OCI-LY1 (cell line): Measurements from ENCODE around the gene FKBP1A.

ENCODE experiments used
- H2AFZ ChIP-seq: fragments of 200-600 bp; sonication (generic), shearing (Covaris generic); 2 replicates; pipeline ENCODE4 v1.6.0; 2014; ENCODE audit warnings: antibody characterized with exemption, mild to moderate bottlenecking, low read length
- H3F3A ChIP-seq: fragments of 200-600 bp; sonication (generic), shearing (Covaris generic); 2 replicates; pipeline ENCODE4 v1.6.0; 2014; ENCODE audit warnings: mild to moderate bottlenecking, antibody characterized with exemption, low read length, moderate library complexity; ENCODE audit not compliant: insufficient read depth
- H3K27ac ChIP-seq: fragments of 200-600 bp; sonication (generic); 2 replicates; pipeline ENCODE4 v1.5.1; 2014; ENCODE audit warnings: low read length, mixed run types, mild to moderate bottlenecking, low read depth; ENCODE audit not compliant: poor library complexity, severe bottlenecking
- H3K27me3 ChIP-seq: fragments of 200-600 bp; sonication (generic); 2 replicates; pipeline ENCODE4 v1.6.0; 2014; ENCODE audit warnings: antibody characterized with exemption, mild to moderate bottlenecking, low read length, moderate library complexity; ENCODE audit not compliant: insufficient read depth
- H3K36me3 ChIP-seq: fragments of 200-600 bp; sonication (generic); 2 replicates; pipeline ENCODE4 v1.6.1; 2014; ENCODE audit warnings: mild to moderate bottlenecking, antibody characterized with exemption, low read length, moderate library complexity, mixed read lengths; ENCODE audit not compliant: insufficient read depth
- H3K4me1 ChIP-seq: fragments of 200-600 bp; sonication (generic); 2 replicates; pipeline ENCODE4 v1.5.1; 2014; ENCODE audit warnings: mild to moderate bottlenecking, low read length, moderate library complexity; ENCODE audit not compliant: insufficient read depth, severe bottlenecking
- H3K4me2 ChIP-seq: fragments of 200-600 bp; sonication (generic), shearing (Covaris generic); 2 replicates; pipeline ENCODE4 v1.6.1; 2014; ENCODE audit warnings: low read length
- H3K4me3 ChIP-seq: fragments of 200-600 bp; sonication (generic); 2 replicates; pipeline ENCODE4 v1.5.1; 2014; ENCODE audit warnings: low read length, low read depth, mild to moderate bottlenecking, mixed read lengths; ENCODE audit not compliant: poor library complexity, severe bottlenecking
- H3K79me2 ChIP-seq: fragments of 200-600 bp; shearing (Covaris generic); 2 replicates; pipeline ENCODE4 v1.6.1; 2016; ENCODE audit warnings: mixed run types, low read length, mixed read lengths; ENCODE audit not compliant: insufficient read depth
- H3K9ac ChIP-seq: fragments of 200-600 bp; sonication (generic), shearing (Covaris generic); 2 replicates; pipeline ENCODE4 v1.6.1; 2014; ENCODE audit warnings: mild to moderate bottlenecking, low read length, mixed read lengths
- H3K9me2 ChIP-seq: fragments of 200-600 bp; sonication (generic), shearing (Covaris generic); 2 replicates; pipeline ENCODE4 v1.6.1; 2014; ENCODE audit warnings: low read depth, mild to moderate bottlenecking, low read length, mixed read lengths
- H3K9me3 ChIP-seq: fragments of 200-600 bp; shearing (Covaris generic); 2 replicates; pipeline ENCODE4 v1.6.1; 2014; ENCODE audit warnings: low read length, mixed read lengths
- H4K20me1 ChIP-seq: fragments of 200-600 bp; sonication (generic), shearing (Covaris generic); 2 replicates; pipeline ENCODE4 v1.6.0; 2016; ENCODE audit warnings: mild to moderate bottlenecking, low read length; ENCODE audit not compliant: insufficient read depth
- EZH2 ChIP-seq: fragments of 200-600 bp; sonication (generic), shearing (Covaris generic); IDR thresholded peaks from 2 replicates; pipeline ENCODE4 v1.8.0; 2017; ENCODE audit warnings: borderline replicate concordance, mixed run types, mild to moderate bottlenecking, antibody characterized with exemption, low read length, moderate library complexity, mixed read lengths
- TF ChIP-seq, protein P1 (sequence below): fragments of 200-600 bp; sonication (generic), shearing (Covaris generic); IDR thresholded peaks from 2 replicates; pipeline ENCODE4 v1.5.1; 2017; ENCODE audit warnings: mild to moderate bottlenecking, antibody characterized with exemption, low read length, moderate library complexity, mixed read lengths

FKBP1A gene

DNA sequence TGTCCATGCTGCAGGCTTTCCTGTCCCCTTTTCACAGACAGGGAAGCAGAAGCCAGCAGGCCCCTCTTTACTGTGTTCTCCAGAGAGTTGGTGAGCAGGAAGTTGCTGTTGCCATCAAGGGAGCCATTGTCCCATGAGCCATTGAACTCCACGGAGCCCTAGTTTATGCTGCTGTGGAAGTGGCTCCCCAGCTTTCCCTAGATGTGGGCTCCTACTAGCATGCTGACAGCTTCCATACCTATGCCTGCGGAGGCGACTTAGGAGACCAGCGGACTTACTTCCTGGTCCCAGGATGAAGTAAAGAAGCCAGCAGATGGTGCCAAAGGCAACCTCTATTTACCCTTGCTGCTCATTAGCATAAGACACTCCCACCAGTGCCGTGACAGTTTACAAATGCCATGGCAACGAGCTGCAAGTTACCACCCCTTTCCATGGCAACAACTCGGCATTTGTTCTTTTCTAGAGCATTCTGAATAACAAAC is 30.8 kb upstream of the FKBP1A start:
- H3K27ac ChIP-seq = no peak overlapping the region
- H2AFZ ChIP-seq = no peak overlapping the region
- peaks cover 8% of the 10 kb centered on the region; the same call in 1 of the 2 replicates for H3K9me3 ChIP-seq
- H3K36me3 ChIP-seq = no peaks in the 10 kb centered on the region
- H3K79me2 ChIP-seq = no peaks in the 10 kb centered on the region
- H3F3A ChIP-seq = no peaks in the 10 kb centered on the region
- no peaks in the 10 kb centered on the region for H3K9me2 ChIP-seq
- no peak overlapping the region for H3K4me3 ChIP-seq
- no peak overlapping the region for H3K9ac ChIP-seq
- H3K27me3 ChIP-seq = no peaks in the 10 kb centered on the region
- no peak overlapping the region for H3K4me2 ChIP-seq
- no peaks in the 10 kb centered on the region for H4K20me1 ChIP-seq
- TF ChIP-seq, protein P1, sequence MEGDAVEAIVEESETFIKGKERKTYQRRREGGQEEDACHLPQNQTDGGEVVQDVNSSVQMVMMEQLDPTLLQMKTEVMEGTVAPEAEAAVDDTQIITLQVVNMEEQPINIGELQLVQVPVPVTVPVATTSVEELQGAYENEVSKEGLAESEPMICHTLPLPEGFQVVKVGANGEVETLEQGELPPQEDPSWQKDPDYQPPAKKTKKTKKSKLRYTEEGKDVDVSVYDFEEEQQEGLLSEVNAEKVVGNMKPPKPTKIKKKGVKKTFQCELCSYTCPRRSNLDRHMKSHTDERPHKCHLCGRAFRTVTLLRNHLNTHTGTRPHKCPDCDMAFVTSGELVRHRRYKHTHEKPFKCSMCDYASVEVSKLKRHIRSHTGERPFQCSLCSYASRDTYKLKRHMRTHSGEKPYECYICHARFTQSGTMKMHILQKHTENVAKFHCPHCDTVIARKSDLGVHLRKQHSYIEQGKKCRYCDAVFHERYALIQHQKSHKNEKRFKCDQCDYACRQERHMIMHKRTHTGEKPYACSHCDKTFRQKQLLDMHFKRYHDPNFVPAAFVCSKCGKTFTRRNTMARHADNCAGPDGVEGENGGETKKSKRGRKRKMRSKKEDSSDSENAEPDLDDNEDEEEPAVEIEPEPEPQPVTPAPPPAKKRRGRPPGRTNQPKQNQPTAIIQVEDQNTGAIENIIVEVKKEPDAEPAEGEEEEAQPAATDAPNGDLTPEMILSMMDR = 0 out of 2 replicates have a peak, but pooled peaks have one; percentile 24
- no peak for TF ChIP-seq EZH2
- no peaks in the 10 kb centered on the region for H3K4me1 ChIP-seq

DNA sequence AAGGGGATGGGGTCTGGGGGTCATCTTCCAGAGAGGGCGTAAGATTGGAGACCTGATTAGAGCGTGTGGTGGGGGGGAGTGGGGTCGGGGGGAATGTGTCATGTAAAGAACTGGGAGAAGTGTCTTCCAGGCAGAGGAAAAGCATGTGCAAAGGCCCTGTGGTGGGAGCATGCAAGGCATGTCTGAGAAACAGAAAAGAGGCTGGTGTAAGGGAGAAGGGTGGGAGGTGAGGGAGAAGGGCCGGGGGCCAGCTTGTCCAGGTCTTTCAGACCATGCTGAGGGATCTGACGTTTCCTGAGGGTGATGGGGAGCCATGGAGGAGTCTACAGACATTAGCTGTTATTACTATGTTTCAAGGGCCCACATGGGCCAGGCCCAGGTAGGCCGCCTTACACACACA is 30.4 kb upstream of the FKBP1A start:
- H3K9me2 ChIP-seq = no peaks in the 10 kb centered on the region
- H3K4me3 ChIP-seq = no peak overlapping the region
- H2AFZ ChIP-seq = no peak overlapping the region
- no peaks in the 10 kb centered on the region for H3K27me3 ChIP-seq
- H3K27ac ChIP-seq = no peak overlapping the region
- H4K20me1 ChIP-seq = no peaks in the 10 kb centered on the region
- H3K9ac ChIP-seq = no peak overlapping the region
- H3K4me1 ChIP-seq = no peaks in the 10 kb centered on the region
- H3K79me2 ChIP-seq = no peaks in the 10 kb centered on the region
- H3F3A ChIP-seq = no peaks in the 10 kb centered on the region
- TF ChIP-seq, protein P1 = no peak
- TF ChIP-seq EZH2 = no peak
- H3K9me3 ChIP-seq = peaks cover 11% of the 10 kb centered on the region; the same call in 1 of the 2 replicates
- no peak overlapping the region for H3K4me2 ChIP-seq
- H3K36me3 ChIP-seq = no peaks in the 10 kb centered on the region

DNA sequence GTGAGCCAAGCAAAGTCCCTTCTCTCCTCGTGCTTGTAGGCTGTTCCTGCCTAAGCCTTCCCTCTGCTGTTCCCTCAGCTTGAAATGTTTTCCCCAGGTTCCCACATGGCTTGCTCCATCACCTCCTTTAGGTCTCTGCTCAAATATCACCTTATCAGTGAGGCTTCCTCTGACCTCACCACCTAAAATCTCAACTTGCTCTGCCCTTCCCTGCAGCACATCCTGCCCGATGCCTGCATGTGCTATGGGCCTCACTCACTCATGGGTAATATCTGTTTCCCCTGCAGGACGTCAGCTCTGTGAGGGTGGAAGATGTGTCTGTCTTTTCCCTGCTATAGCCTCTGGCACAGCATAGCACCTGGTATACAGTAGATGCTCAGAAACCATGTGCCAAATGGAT is 29.9 kb upstream of the FKBP1A start:
- Histone ChIP-seq H3K9me3 (peaks cover 11% of the 10 kb centered on the region; the same call in 1 of the 2 replicates), H3K4me3 (no peak overlapping the region), H2AFZ (no peak overlapping the region), H3K4me1 (no peaks in the 10 kb centered on the region), H3K4me2 (no peak overlapping the region), H3K79me2 (no peaks in the 10 kb centered on the region), H3K9ac (no peak overlapping the region), H3K36me3 (no peaks in the 10 kb centered on the region), H4K20me1 (no peaks in the 10 kb centered on the region), H3K27me3 (no peaks in the 10 kb centered on the region), H3F3A (no peaks in the 10 kb centered on the region), H3K9me2 (no peaks in the 10 kb centered on the region), H3K27ac (no peak overlapping the region)
- TF ChIP-seq, protein P1 = no peak
- TF ChIP-seq EZH2 = no peak
